ENCODE data around the gene SIDT2. TPM values are rescaled to one million over a fixed set of nuclear protein-coding genes. Genes with fewer than 3 reads are reported as not detected.

Gene SIDT2
- total and polyA plus RNA-seq, 2 of the 13 experiments (the other 11 are each of a cell fraction or from before 2014, with no cell fraction given): 11.5 to 28.0 TPM

GRCh38 chr11:117180661-117181585 lies 2.4 kb downstream of the SIDT2 start (continued):
- TF ChIP-seq ZNF672 (CRISPR knock-in tag; IDR thresholded peaks at IDR 0.05) (no peak), ZBTB46 (CRISPR knock-in tag; IDR thresholded peaks at IDR 0.05; ENCODE audit: borderline replicate concordance) (no peak), TARDBP (CRISPR knock-in tag; IDR thresholded peaks at IDR 0.05) (no peak), YEATS4 (CRISPR knock-in tag; IDR thresholded peaks at IDR 0.05; ENCODE audit: borderline replicate concordance) (0 out of 2 replicates have a peak, but pooled peaks have one; percentile 11), SALL2 (CRISPR knock-in tag; IDR thresholded peaks at IDR 0.05) (no peak), BCLAF1 (IDR thresholded peaks at IDR 0.05) (no peak), HMGXB3 (CRISPR knock-in tag; IDR thresholded peaks at IDR 0.05; ENCODE audit: borderline replicate concordance) (no peak), ATF7 (IDR thresholded peaks at IDR 0.05) (no peak), ATF7 (CRISPR knock-in tag; IDR thresholded peaks at IDR 0.05) (no peak), ZNF326 (CRISPR knock-in tag; IDR thresholded peaks at IDR 0.05; ENCODE audit: borderline replicate concordance) (no peak), ZNF777 (CRISPR knock-in tag; IDR thresholded peaks at IDR 0.05) (no peak), SRY (CRISPR knock-in tag; IDR thresholded peaks at IDR 0.05) (no peak), ZBTB21 (CRISPR knock-in tag; IDR thresholded peaks at IDR 0.05) (no peak), ZSCAN5A (CRISPR knock-in tag; IDR thresholded peaks at IDR 0.05; ENCODE audit: borderline replicate concordance) (no peak), ZSCAN22 (CRISPR knock-in tag; IDR thresholded peaks at IDR 0.05) (no peak)

Data from HepG2 (cell line).